HG02678 (cell line): Measurements from ENCODE around the gene HACD1.
"Not testable (repeated sequence)": the region's sequence is repeated elsewhere in the genome, so short reads cannot be mapped to it uniquely, and the experiment has no call there.

ENCODE experiments used
- ATAC-seq: cut with Tn5 transposase; IDR thresholded peaks from one replicate; pipeline ENCODE4 v1.9.1; 2021; ENCODE audit warnings: mild to moderate bottlenecking, moderate library complexity; ENCODE audit not compliant: unreplicated experiment

The HACD1 gene

GRCh38 chr10:17643755-17644484, 26.7 kb upstream of the HACD1 start, which contains the start of gene STAM:
Gene STAM (plus strand): TSS chr10:17644151. CDS start chr10:17644340, 189 bp downstream.
- peak; percentile 83 for ATAC-seq

- ATAC-seq, result peak; percentile 22
Observed at GRCh38 chr10:17643339-17643754, 26.2 kb upstream of the HACD1 start.

- no peak for ATAC-seq
Observed at GRCh38 chr10:17640331-17640816, 23.2 kb upstream of the HACD1 start.

GRCh38 chr10:17637869-17638268, 20.7 kb upstream of the HACD1 start:
- no peak for ATAC-seq

- no peak for ATAC-seq
Observed at GRCh38 chr10:17633353-17633752, 16.2 kb upstream of the HACD1 start.

GRCh38 chr10:17632590-17632989, 15.4 kb upstream of the HACD1 start:
- not testable (repeated sequence) for ATAC-seq

- ATAC-seq, result no peak
Observed at GRCh38 chr10:17626656-17627055, 9.5 kb upstream of the HACD1 start.

GRCh38 chr10:17624996-17625395, 7.8 kb upstream of the HACD1 start:
- ATAC-seq, result no peak

GRCh38 chr10:17622061-17622460, 4.9 kb upstream of the HACD1 start:
- no peak for ATAC-seq

- ATAC-seq, result peak; percentile 43
Observed at GRCh38 chr10:17616403-17617030, 657 bp downstream of the HACD1 start.

- ATAC-seq, result no peak
Observed at GRCh38 chr10:17609523-17610079, 7.6 kb downstream of the HACD1 start.

GRCh38 chr10:17607603-17608332, 9.4 kb downstream of the HACD1 start:
- peak; percentile 74 for ATAC-seq

GRCh38 chr10:17607060-17607459, 10.1 kb downstream of the HACD1 start:
- no peak for ATAC-seq

GRCh38 chr10:17606547-17607040, 10.6 kb downstream of the HACD1 start:
- no peak for ATAC-seq

- no peak for ATAC-seq
Observed at GRCh38 chr10:17605936-17606335, 11.2 kb downstream of the HACD1 start.

- ATAC-seq, result no peak
Observed at GRCh38 chr10:17599089-17599488, 18.1 kb downstream of the HACD1 start.

GRCh38 chr10:17597386-17597785, 19.8 kb downstream of the HACD1 start:
- ATAC-seq, result no peak

GRCh38 chr10:17590969-17591645, 26.1 kb downstream of the HACD1 start:
- ATAC-seq, result no peak

GRCh38 chr10:17589316-17589715, 27.9 kb downstream of the HACD1 start:
- ATAC-seq, result not testable (repeated sequence)

GRCh38 chr10:17588420-17588819, 28.8 kb downstream of the HACD1 start:
- no peak for ATAC-seq
